Measurements from ENCODE around the gene SCN4B.

SCN4B gene

DNA sequence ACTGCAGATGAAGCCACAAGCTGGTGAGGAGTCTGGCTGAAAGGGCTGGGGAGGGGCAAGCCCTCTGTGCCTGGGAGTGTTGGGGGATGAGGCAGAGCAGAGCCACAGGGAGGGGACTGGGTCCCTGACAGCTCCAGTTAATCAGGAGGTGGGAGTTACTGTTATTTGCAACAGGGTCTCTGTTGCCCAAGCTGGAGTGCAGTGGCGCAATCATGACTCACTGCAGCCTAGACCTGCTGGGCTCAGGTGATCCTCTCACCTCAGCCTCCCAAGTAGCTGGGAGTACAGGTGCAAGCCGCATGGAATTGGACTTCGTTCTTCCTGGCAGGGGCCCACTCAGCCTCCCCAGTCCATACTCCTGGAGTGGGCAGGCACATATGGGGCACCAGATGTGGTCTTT lies 16.1 kb upstream of the SCN4B start:
- Histone ChIP-seq H3K36me3 (ENCODE audit: insufficient read depth, low read length) (no peaks in the 10 kb centered on the region), H4K20me1 (ENCODE audit: insufficient read depth, low read length) (no peaks in the 10 kb centered on the region; the same call in 1 of the 2 replicates), H3K79me2 (ENCODE audit: insufficient read depth, low read length) (no peaks in the 10 kb centered on the region), H3K4me3 (ENCODE audit: low read depth in 1 of 2, low read length in 2 of 2) (no peak overlapping the region), H3K27ac (ENCODE audit: low read length) (no peak overlapping the region), H3K9ac (ENCODE audit: low read depth, low read length) (no peak overlapping the region), H3K9me3 (ENCODE audit: insufficient read depth, low read length, severe bottlenecking) (no peaks in the 10 kb centered on the region), H2AFZ (ENCODE audit: low read depth, low read length) (no peak overlapping the region), H3K4me1 (ENCODE audit: insufficient read depth, low read length) (peaks cover 8% of the 10 kb centered on the region), H3K4me2 (ENCODE audit: insufficient read depth, low read length) (no peak overlapping the region), H3K27me3 (ENCODE audit: insufficient read depth, low read length, poor library complexity) (peaks cover 8% of the 10 kb centered on the region)
- no peak for TF ChIP-seq EZH2 (IDR thresholded peaks at IDR 0.05; ENCODE audit: borderline replicate concordance, low read depth, low read length, severe bottlenecking)
- TF ChIP-seq, protein P1, sequence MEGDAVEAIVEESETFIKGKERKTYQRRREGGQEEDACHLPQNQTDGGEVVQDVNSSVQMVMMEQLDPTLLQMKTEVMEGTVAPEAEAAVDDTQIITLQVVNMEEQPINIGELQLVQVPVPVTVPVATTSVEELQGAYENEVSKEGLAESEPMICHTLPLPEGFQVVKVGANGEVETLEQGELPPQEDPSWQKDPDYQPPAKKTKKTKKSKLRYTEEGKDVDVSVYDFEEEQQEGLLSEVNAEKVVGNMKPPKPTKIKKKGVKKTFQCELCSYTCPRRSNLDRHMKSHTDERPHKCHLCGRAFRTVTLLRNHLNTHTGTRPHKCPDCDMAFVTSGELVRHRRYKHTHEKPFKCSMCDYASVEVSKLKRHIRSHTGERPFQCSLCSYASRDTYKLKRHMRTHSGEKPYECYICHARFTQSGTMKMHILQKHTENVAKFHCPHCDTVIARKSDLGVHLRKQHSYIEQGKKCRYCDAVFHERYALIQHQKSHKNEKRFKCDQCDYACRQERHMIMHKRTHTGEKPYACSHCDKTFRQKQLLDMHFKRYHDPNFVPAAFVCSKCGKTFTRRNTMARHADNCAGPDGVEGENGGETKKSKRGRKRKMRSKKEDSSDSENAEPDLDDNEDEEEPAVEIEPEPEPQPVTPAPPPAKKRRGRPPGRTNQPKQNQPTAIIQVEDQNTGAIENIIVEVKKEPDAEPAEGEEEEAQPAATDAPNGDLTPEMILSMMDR (IDR thresholded peaks at IDR 0.05; ENCODE audit: borderline replicate concordance, extremely low read depth, low read length, poor library complexity, severe bottlenecking): no peak
- DNase-seq (no peak), ATAC-seq (ENCODE audit: insufficient read depth, low read depth) (no peak)

DNA sequence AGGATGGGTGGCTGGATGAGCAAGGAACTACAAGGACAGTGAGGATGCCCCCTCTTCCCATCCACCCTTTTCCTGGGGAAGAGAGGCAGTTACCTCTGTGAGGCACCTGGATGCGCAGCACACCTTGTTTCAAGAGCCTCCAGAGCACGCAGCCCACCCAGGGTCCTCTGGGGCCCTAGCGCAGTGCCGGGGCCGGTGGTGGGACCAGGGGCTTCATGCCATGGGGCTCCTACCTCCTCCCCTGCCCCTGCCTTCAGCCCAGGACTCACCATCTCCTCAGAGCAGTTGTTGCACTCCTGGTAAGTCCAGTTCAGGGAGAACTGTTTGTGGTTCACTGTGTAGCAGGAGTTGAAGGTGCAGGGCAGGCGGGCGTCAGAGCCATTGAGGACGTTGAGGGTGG lies 15.7 kb upstream of the SCN4B start:
- no peak overlapping the region for H3K27ac ChIP-seq (ENCODE audit: low read length)
- H3K27me3 ChIP-seq (ENCODE audit: insufficient read depth, low read length, poor library complexity): peaks cover 8% of the 10 kb centered on the region
- no peak for ATAC-seq (ENCODE audit: insufficient read depth, low read depth)
- H3K4me3 ChIP-seq (ENCODE audit: low read depth in 1 of 2, low read length in 2 of 2): no peak overlapping the region
- no peak overlapping the region for H2AFZ ChIP-seq (ENCODE audit: low read depth, low read length)
- no peaks in the 10 kb centered on the region for H3K36me3 ChIP-seq (ENCODE audit: insufficient read depth, low read length)
- no peaks in the 10 kb centered on the region; the same call in 1 of the 2 replicates for H4K20me1 ChIP-seq (ENCODE audit: insufficient read depth, low read length)
- TF ChIP-seq, protein P1 (IDR thresholded peaks at IDR 0.05; ENCODE audit: borderline replicate concordance, extremely low read depth, low read length, poor library complexity, severe bottlenecking): no peak
- TF ChIP-seq EZH2 (IDR thresholded peaks at IDR 0.05; ENCODE audit: borderline replicate concordance, low read depth, low read length, severe bottlenecking): no peak
- peaks cover 8% of the 10 kb centered on the region for H3K4me1 ChIP-seq (ENCODE audit: insufficient read depth, low read length)
- H3K9ac ChIP-seq (ENCODE audit: low read depth, low read length): no peak overlapping the region
- DNase-seq: no peak
- no peaks in the 10 kb centered on the region for H3K79me2 ChIP-seq (ENCODE audit: insufficient read depth, low read length)
- no peak overlapping the region for H3K4me2 ChIP-seq (ENCODE audit: insufficient read depth, low read length)
- no peaks in the 10 kb centered on the region for H3K9me3 ChIP-seq (ENCODE audit: insufficient read depth, low read length, severe bottlenecking)

DNA sequence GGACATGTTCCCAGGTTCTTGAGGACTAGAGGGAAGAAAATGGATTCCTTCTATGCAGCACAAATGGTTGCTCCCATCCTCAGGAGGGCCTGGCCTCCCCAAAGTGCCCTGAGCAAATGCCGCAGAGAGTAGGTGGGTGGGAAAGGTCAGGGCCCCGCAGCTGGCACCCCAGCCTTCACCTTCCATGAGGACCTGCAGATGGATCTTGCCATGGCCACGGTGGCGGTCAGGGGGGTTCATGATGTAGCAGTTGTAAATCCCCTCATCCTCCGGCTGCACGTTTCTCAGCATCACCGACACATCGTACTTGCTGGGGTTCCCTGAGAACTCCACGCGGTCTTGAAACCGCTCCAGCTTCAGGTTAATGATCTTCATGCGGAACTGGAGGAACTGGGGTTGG lies 15.3 kb upstream of the SCN4B start:
- H3K27me3 ChIP-seq (ENCODE audit: insufficient read depth, low read length, poor library complexity): peaks cover 8% of the 10 kb centered on the region
- ATAC-seq (ENCODE audit: insufficient read depth, low read depth) (no peak), DNase-seq (no peak)

More for the DNA sequence above, 15.3 kb upstream of the SCN4B start:
- no peak overlapping the region for H3K9ac ChIP-seq (ENCODE audit: low read depth, low read length)
- no peaks in the 10 kb centered on the region for H3K9me3 ChIP-seq (ENCODE audit: insufficient read depth, low read length, severe bottlenecking)
- no peak overlapping the region for H2AFZ ChIP-seq (ENCODE audit: low read depth, low read length)
- no peaks in the 10 kb centered on the region; the same call in 1 of the 2 replicates for H4K20me1 ChIP-seq (ENCODE audit: insufficient read depth, low read length)
- no peaks in the 10 kb centered on the region for H3K79me2 ChIP-seq (ENCODE audit: insufficient read depth, low read length)
- no peak overlapping the region for H3K4me2 ChIP-seq (ENCODE audit: insufficient read depth, low read length)
- H3K4me1 ChIP-seq (ENCODE audit: insufficient read depth, low read length): peaks cover 8% of the 10 kb centered on the region
- no peak overlapping the region for H3K4me3 ChIP-seq (ENCODE audit: low read depth in 1 of 2, low read length in 2 of 2)
- H3K27ac ChIP-seq (ENCODE audit: low read length): no peak overlapping the region
- TF ChIP-seq, protein P1 (IDR thresholded peaks at IDR 0.05; ENCODE audit: borderline replicate concordance, extremely low read depth, low read length, poor library complexity, severe bottlenecking): no peak
- TF ChIP-seq EZH2 (IDR thresholded peaks at IDR 0.05; ENCODE audit: borderline replicate concordance, low read depth, low read length, severe bottlenecking): no peak
- no peaks in the 10 kb centered on the region for H3K36me3 ChIP-seq (ENCODE audit: insufficient read depth, low read length)

Data from DND-41 (cell line).